GM19468 (cell line): ENCODE results near the gene ITPKC.
A peak's percentile ranks its signal among the peaks of the same experiment; 100 is the strongest.

Experiments
- ATAC-seq: cut with Tn5 transposase; IDR thresholded peaks from one replicate; pipeline ENCODE4 v1.9.1; 2021; ENCODE audit warnings: mild to moderate bottlenecking, moderate library complexity, moderate number of reproducible peaks; ENCODE audit not compliant: unreplicated experiment; ENCODE audit errors: extremely low read depth

ITPKC gene

GRCh38 chr19:40737102-40737644 is 20.3 kb downstream of the ITPKC start:
- no peak for ATAC-seq

DNA sequence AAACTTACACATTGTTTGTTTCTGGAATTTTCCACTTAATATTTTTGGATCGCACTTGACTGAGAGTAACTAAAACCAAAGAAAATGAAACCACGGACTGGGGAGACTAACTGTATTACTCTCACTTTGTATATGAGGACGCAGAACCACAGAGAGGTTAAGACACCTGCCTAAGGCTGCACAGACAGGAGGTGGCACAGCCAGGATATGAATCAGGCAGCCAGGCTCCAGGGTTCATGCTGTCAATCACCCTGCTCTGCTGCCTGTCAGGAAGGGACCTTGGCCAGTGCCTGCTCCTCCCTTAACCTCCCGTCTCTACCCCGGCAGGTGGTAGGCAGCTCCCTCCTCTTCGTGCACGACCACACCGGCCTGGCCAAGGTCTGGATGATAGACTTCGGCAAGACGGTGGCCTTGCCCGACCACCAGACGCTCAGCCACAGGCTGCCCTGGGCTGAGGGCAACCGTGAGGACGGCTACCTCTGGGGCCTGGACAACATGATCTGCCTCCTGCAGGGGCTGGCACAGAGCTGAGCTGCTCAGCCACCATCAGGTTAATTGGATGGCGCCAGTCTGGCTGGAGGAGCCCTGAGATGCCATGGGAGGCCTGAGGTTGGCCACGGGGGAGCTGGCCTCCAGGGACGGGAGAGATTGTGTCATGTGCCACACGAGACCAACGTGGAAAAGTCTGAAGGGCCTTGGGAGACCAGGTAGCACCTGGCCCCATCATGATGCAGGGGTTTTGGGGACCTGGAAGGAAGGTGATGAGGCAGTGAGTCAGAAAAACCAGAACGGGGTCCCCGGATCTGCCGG is 22.3 kb downstream of the ITPKC start:
- no peak for ATAC-seq

- ATAC-seq, result no peak
These were observed 23.2 kb downstream of the ITPKC start for GRCh38 chr19:40739871-40740703.

- ATAC-seq, result no peak
These were observed 23.8 kb downstream of the ITPKC start for GRCh38 chr19:40740747-40741146.

DNA sequence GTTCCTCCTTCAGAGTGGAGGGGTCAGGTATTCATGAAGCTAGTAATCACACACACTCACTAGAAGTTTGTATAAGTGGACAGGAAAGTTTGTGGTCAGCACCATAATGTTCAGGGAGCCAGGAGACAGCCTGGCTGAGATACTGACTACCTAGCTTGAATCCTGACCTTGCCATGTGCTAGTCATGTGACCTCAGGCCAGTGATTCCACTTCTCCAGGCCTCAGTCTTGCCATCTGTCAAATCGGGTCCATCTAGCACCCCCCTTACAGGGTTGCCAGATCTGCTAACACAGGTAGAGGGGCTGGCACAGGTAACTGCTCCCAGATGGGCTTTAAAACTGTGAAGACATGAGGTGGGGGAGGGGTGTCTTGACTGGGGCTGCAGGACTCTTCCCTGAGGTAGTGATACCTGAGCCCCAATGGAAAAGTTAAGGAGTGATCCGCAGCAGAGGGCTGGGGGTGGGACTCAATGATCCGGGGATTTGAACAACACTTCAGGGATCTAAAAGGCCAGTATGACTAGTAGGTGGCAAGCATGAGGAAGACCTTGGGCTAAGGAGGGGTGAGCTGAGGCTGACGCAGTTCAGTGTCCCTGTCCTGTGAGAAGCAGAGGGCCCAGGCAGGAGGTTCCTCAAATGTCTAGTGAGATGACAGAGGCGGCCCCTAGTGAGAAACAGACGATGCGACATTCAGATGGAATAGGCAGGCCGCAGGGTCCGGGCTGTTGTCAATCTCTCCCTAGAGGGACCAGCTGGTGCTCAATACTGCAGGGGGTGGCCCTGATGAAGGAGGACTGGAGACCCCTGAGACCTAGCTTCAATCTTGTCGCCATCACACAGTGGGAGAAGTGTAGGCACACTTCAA is 24.8 kb downstream of the ITPKC start:
- ATAC-seq, result no peak

DNA sequence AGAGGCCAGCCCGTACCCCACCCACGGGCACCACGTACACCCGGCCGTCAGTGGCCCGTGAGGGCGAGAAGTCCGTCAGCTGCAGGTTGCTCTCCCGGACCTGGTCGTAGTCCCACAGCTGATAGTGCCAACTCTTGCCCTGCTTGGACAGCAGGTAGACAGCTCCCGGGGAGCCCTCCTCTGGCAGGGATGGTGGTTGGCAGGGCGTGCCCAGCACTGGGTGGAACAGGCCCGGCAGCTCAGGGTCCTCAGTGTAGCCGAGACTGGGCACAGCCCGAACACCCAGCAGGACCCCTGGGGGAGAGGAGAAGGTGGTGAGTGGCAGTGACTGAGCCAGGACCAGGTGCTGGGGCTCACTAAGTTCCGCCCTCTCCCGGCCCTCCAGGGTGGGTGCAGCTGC is 25.6 kb downstream of the ITPKC start:
- no peak for ATAC-seq

DNA sequence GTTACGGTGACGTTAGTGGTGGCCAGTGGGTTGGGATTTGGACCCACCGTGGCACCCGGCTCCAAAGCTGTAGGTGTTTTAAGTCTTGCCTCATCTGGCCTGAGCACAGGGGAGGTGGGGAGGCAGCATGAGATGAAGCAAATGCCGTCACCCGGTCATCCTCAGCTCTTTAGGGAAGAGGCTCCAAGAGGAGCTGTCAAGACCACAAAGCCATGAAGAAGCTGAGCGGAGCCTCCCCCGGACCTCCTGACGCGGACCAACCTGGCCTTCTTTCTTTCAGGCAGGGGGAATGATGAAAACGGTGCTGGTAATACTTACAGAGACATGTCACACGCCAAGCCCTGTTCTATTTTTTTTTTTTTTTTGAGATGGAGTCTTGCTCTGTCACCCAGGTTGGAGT is 26.0 kb downstream of the ITPKC start:
- no peak for ATAC-seq

GRCh38 chr19:40743926-40744325 is 27.0 kb downstream of the ITPKC start:
- no peak for ATAC-seq

GRCh38 chr19:40744554-40745401 is 27.9 kb downstream of the ITPKC start:
- ATAC-seq, result no peak

- ATAC-seq, result no peak
These were observed 28.5 kb downstream of the ITPKC start for GRCh38 chr19:40745402-40745780.

- ATAC-seq, result no peak
These were observed 30.6 kb downstream of the ITPKC start for GRCh38 chr19:40747536-40747935.

DNA sequence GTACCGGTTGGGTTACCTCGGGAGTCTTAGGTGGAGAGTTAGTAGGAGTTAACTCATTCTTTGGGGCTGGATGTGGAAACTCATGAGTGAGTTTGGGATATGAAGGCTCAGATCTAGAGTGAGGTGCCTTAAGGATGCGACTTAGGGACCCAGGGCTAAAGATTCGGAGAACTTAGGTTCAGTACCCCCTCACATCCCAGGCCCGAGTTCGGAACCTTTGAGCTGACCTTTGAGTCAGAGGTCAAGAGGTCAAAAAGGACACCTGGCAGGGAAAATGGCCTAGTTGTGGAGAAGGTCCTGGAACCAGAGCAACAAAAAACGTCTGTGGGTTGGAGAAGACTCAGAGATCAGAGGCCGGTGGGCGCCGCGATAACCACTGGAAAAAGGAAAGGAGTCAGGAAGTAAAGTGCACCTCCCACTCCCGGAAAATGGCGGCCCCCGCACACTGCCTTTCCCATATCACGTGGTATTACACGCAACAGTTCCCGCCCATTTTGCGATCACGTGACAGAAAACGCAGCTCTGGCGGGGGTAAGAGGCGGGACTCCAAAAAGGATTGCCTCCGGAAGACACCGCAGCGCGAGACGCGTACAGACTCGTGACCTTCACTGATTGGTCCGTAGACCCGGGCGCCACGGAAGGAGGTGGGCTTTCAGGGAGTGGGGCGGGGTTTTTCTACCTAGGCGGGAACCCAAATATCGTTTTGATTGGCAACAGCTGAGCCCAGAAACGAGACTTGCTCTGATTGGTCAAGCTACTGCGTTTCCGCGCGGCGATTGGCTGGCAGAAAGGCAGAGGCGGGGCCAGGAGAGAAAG is 33.4 kb downstream of the ITPKC start, which contains the start of gene ACTMAP:
TSS of gene ACTMAP (minus strand) at position 420 of the 816 bp plus-strand sequence. CDS start 674 bp downstream, outside the sequence.
- peak; percentile 69 for ATAC-seq

GRCh38 chr19:40750874-40751537 is 34.1 kb downstream of the ITPKC start, which contains the start of gene SNRPA:
SNRPA (plus strand) TSS chr19:40751203; CDS start chr19:40751409, 206 bp downstream.
- peak; percentile 47 for ATAC-seq

DNA sequence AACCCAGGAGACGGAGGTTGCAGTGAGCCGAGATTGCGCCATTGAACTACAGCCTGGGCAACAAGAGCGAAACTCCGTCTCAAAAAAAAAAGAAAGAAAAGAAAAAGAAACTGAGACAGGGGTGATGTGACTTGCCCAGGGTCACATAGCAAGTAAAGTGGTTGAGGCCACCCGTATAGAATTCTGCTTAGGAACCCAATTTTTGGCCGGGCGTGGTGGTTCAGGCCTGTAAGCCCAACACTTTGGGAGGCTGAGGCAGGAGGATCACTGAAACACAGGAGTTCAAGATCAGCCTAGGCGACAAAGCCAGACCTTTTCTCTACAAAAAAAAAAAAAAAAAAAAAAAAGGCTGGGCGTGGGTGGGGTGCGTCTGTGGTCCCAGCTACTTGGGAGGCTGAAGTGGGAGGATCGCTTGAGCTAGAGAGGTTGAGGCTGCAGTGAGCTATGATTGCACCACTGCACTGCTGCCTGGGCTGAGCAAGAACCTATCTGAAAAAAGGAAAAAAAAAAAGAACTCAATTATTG is 35.4 kb downstream of the ITPKC start:
- ATAC-seq, result no peak

DNA sequence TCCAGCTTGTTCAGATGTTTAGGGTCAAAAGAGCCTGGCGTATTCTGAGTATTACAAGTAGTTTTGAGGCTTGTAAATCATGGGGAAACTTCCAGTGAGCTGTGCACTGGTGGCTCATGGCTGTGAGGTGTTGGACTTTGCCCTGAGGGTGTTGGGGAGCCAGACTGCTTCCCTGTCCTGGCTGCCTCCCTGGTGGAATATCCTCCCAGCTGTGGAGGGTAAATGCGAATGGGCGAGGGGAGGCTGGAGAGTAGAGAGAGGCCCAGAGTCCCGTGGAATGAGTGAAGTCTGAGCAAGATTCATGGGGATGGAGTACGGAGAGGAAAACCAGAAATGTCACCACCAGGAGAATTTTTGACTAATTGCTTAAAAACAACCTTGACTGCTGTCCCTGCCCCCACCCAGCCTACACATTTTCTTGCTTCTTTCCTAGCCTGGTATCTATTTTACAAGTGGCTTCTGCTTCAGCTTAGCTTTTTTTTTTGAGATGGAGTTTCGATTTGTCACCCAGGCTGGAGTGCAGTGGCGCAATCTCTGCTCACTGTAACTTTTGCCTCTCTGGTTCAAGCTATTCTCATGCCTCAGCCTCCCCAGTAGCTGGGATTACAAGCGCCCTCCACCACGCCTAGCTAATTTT is 37.8 kb downstream of the ITPKC start:
- no peak for ATAC-seq

DNA sequence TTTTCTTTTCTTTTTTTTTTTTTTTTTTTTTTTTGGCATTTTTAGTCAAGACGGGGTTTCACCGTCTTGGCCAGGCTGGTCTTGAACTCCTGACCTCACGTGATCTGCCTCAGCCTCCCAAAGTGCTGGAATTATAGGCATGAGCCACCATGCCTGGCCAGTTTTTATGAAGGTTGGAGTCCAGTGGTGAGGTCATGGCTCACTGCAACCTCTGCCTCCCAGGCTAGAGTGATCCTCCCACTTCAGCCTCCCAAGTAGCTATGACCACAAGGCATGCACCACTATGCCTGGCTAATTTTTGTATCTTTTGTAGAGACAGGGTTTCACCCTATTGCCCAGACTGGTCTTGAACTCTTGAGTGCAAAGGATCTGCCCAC is 38.3 kb downstream of the ITPKC start:
- ATAC-seq, result no peak

GRCh38 chr19:40755791-40756190 is 38.9 kb downstream of the ITPKC start:
- ATAC-seq, result no peak
